Measurements from ENCODE around the gene HMCN1.

Gene HMCN1

GRCh38 chr1:186057086-186057485 is 322.9 kb downstream of the HMCN1 start:
- no peak overlapping the region for H3K4me2 ChIP-seq (ENCODE audit: low read length)
- no peak overlapping the region for H3K27ac ChIP-seq (ENCODE audit: low read depth, low read length)
- H4K8ac ChIP-seq (ENCODE audit: low read depth, low read length) = no peak overlapping the region
- H3K79me1 ChIP-seq (ENCODE audit: low read length) = no peaks in the 10 kb centered on the region
- no peak overlapping the region for H3K4me3 ChIP-seq (ENCODE audit: low read depth, low read length)
- H2BK5ac ChIP-seq (ENCODE audit: low read depth, low read length, poor library complexity) = no peak overlapping the region
- H3K36me3 ChIP-seq (ENCODE audit: control insufficient read depth in 1 of 2, insufficient read depth in 2 of 2, low read length in 2 of 2) = peaks cover 0 to 2% of the 10 kb centered on the region in 2 experiments
- H2AFZ ChIP-seq (ENCODE audit: insufficient read depth, low read length, poor library complexity) = no peak overlapping the region
- no peak overlapping the region for H4K12ac ChIP-seq (ENCODE audit: low read depth, low read length)
- no peak overlapping the region for H3K23ac ChIP-seq (ENCODE audit: low read length)
- no peaks in the 10 kb centered on the region for H3K9me3 ChIP-seq (ENCODE audit: insufficient read depth, low read depth, low read length)
- no peaks in the 10 kb centered on the region for H3K4me1 ChIP-seq (ENCODE audit: control insufficient read depth in 1 of 2, insufficient read depth in 2 of 2, low read length in 2 of 2)
- H3K79me2 ChIP-seq (ENCODE audit: control insufficient read depth, insufficient read depth, low read length, poor library complexity) = no peaks in the 10 kb centered on the region
- H2AK5ac ChIP-seq (ENCODE audit: low read length) = no peak overlapping the region
- no peak overlapping the region for H3K18ac ChIP-seq (ENCODE audit: low read length)
- WGBS (ENCODE audit: extremely low coverage, insufficient coverage, insufficient read length) = no CpG with 5 or more reads among the region's 1 CpG
- H2BK120ac ChIP-seq (ENCODE audit: insufficient read depth, low read length, poor library complexity) = no peak overlapping the region
- H4K91ac ChIP-seq (ENCODE audit: low read depth, low read length) = no peak overlapping the region
- H3K4ac ChIP-seq (ENCODE audit: low read depth, low read length) = no peak overlapping the region
- no peak overlapping the region for H2BK12ac ChIP-seq (ENCODE audit: low read length)
- H3K14ac ChIP-seq (ENCODE audit: low read length) = no peak overlapping the region
- no peak for DNase-seq
- no peak overlapping the region for H3K9ac ChIP-seq (ENCODE audit: low read length)
- H3K27me3 ChIP-seq (ENCODE audit: insufficient read depth, low read length) = no peaks in the 10 kb centered on the region

- Histone ChIP-seq H2BK120ac (ENCODE audit: insufficient read depth, low read length, poor library complexity) (no peak overlapping the region), H3K4me3 (ENCODE audit: low read depth, low read length) (no peak overlapping the region), H2BK12ac (ENCODE audit: low read length) (no peak overlapping the region), H2BK5ac (ENCODE audit: low read depth, low read length, poor library complexity) (no peak overlapping the region), H3K4me2 (ENCODE audit: low read length) (no peak overlapping the region), H2AK5ac (ENCODE audit: low read length) (no peak overlapping the region), H3K79me2 (ENCODE audit: control insufficient read depth, insufficient read depth, low read length, poor library complexity) (no peaks in the 10 kb centered on the region), H2AFZ (ENCODE audit: insufficient read depth, low read length, poor library complexity) (no peak overlapping the region), H3K27me3 (ENCODE audit: insufficient read depth, low read length) (no peaks in the 10 kb centered on the region), H3K27ac (ENCODE audit: low read depth, low read length) (no peak overlapping the region), H3K36me3 (ENCODE audit: control insufficient read depth in 1 of 2, insufficient read depth in 2 of 2, low read length in 2 of 2) (peaks cover 0 to 2% of the 10 kb centered on the region in 2 experiments), H3K4ac (ENCODE audit: low read depth, low read length) (no peak overlapping the region), H3K79me1 (ENCODE audit: low read length) (no peaks in the 10 kb centered on the region), H3K18ac (ENCODE audit: low read length) (no peak overlapping the region), H4K91ac (ENCODE audit: low read depth, low read length) (no peak overlapping the region), H3K4me1 (ENCODE audit: control insufficient read depth in 1 of 2, insufficient read depth in 2 of 2, low read length in 2 of 2) (no peaks in the 10 kb centered on the region), H3K9me3 (ENCODE audit: insufficient read depth, low read depth, low read length) (no peaks in the 10 kb centered on the region), H4K8ac (ENCODE audit: low read depth, low read length) (no peak overlapping the region), H3K9ac (ENCODE audit: low read length) (no peak overlapping the region), H3K14ac (ENCODE audit: low read length) (no peak overlapping the region), H3K23ac (ENCODE audit: low read length) (no peak overlapping the region), H4K12ac (ENCODE audit: low read depth, low read length) (no peak overlapping the region)
- no peak for DNase-seq
- no CpG with 5 or more reads among the region's 1 CpG for WGBS (ENCODE audit: extremely low coverage, insufficient coverage, insufficient read length)
Measured at GRCh38 chr1:186059311-186059710, 325.1 kb downstream of the HMCN1 start.

DNA sequence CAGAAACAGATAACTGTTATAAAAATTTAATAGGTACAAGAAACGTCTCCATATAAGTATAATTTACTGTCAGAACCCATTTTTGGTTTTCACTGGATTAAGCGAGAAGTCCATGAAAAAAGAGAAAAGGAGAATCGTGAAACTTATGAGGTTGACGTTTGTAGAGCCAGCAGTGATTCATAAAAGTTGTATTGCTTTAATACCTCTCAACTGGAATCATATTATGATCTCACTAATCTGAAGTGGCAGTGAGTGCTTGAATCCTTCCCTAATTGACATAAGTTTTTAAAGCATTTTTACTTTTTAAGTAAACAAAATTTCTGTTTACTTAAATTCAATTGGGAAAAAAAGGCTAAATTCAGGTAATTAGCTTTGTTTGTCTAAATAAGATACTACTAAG is 325.6 kb downstream of the HMCN1 start:
- Histone ChIP-seq H3K4me1 (ENCODE audit: control insufficient read depth in 1 of 2, insufficient read depth in 2 of 2, low read length in 2 of 2) (no peaks in the 10 kb centered on the region), H3K18ac (ENCODE audit: low read length) (no peak overlapping the region), H2AK5ac (ENCODE audit: low read length) (no peak overlapping the region), H2BK12ac (ENCODE audit: low read length) (no peak overlapping the region), H3K4ac (ENCODE audit: low read depth, low read length) (no peak overlapping the region), H3K9me3 (ENCODE audit: insufficient read depth, low read depth, low read length) (no peaks in the 10 kb centered on the region), H3K4me3 (ENCODE audit: low read depth, low read length) (no peak overlapping the region), H3K36me3 (ENCODE audit: control insufficient read depth in 1 of 2, insufficient read depth in 2 of 2, low read length in 2 of 2) (peaks cover 0 to 2% of the 10 kb centered on the region in 2 experiments), H3K23ac (ENCODE audit: low read length) (no peak overlapping the region), H4K8ac (ENCODE audit: low read depth, low read length) (no peak overlapping the region), H2AFZ (ENCODE audit: insufficient read depth, low read length, poor library complexity) (no peak overlapping the region), H2BK120ac (ENCODE audit: insufficient read depth, low read length, poor library complexity) (no peak overlapping the region), H3K79me2 (ENCODE audit: control insufficient read depth, insufficient read depth, low read length, poor library complexity) (no peaks in the 10 kb centered on the region), H2BK5ac (ENCODE audit: low read depth, low read length, poor library complexity) (no peak overlapping the region), H3K14ac (ENCODE audit: low read length) (no peak overlapping the region), H4K91ac (ENCODE audit: low read depth, low read length) (no peak overlapping the region), H4K12ac (ENCODE audit: low read depth, low read length) (no peak overlapping the region), H3K4me2 (ENCODE audit: low read length) (no peak overlapping the region), H3K79me1 (ENCODE audit: low read length) (no peaks in the 10 kb centered on the region), H3K27ac (ENCODE audit: low read depth, low read length) (no peak overlapping the region), H3K9ac (ENCODE audit: low read length) (no peak overlapping the region), H3K27me3 (ENCODE audit: insufficient read depth, low read length) (no peaks in the 10 kb centered on the region)
- DNase-seq = no peak
- no CpG with 5 or more reads among the region's 4 CpGs for WGBS (ENCODE audit: extremely low coverage, insufficient coverage, insufficient read length)

GRCh38 chr1:186060226-186060625 is 326.0 kb downstream of the HMCN1 start:
- no peak overlapping the region for H4K12ac ChIP-seq (ENCODE audit: low read depth, low read length)
- H3K27ac ChIP-seq (ENCODE audit: low read depth, low read length) = no peak overlapping the region
- H3K36me3 ChIP-seq (ENCODE audit: control insufficient read depth in 1 of 2, insufficient read depth in 2 of 2, low read length in 2 of 2) = peaks cover 0 to 2% of the 10 kb centered on the region in 2 experiments
- no peaks in the 10 kb centered on the region for H3K27me3 ChIP-seq (ENCODE audit: insufficient read depth, low read length)
- H3K4me1 ChIP-seq (ENCODE audit: control insufficient read depth in 1 of 2, insufficient read depth in 2 of 2, low read length in 2 of 2) = no peaks in the 10 kb centered on the region
- H3K4me3 ChIP-seq (ENCODE audit: low read depth, low read length) = no peak overlapping the region
- H2BK5ac ChIP-seq (ENCODE audit: low read depth, low read length, poor library complexity) = no peak overlapping the region
- H3K18ac ChIP-seq (ENCODE audit: low read length) = no peak overlapping the region
- no peak overlapping the region for H3K9ac ChIP-seq (ENCODE audit: low read length)
- no peak overlapping the region for H2BK120ac ChIP-seq (ENCODE audit: insufficient read depth, low read length, poor library complexity)
- H3K14ac ChIP-seq (ENCODE audit: low read length) = no peak overlapping the region
- H2AK5ac ChIP-seq (ENCODE audit: low read length) = no peak overlapping the region
- DNase-seq = no peak
- no peak overlapping the region for H2AFZ ChIP-seq (ENCODE audit: insufficient read depth, low read length, poor library complexity)
- H3K79me2 ChIP-seq (ENCODE audit: control insufficient read depth, insufficient read depth, low read length, poor library complexity) = no peaks in the 10 kb centered on the region
- no peak overlapping the region for H3K4ac ChIP-seq (ENCODE audit: low read depth, low read length)
- no peak overlapping the region for H2BK12ac ChIP-seq (ENCODE audit: low read length)
- H4K8ac ChIP-seq (ENCODE audit: low read depth, low read length) = no peak overlapping the region
- H3K79me1 ChIP-seq (ENCODE audit: low read length) = no peaks in the 10 kb centered on the region
- H3K9me3 ChIP-seq (ENCODE audit: insufficient read depth, low read depth, low read length) = no peaks in the 10 kb centered on the region
- no peak overlapping the region for H3K4me2 ChIP-seq (ENCODE audit: low read length)
- no peak overlapping the region for H4K91ac ChIP-seq (ENCODE audit: low read depth, low read length)
- H3K23ac ChIP-seq (ENCODE audit: low read length) = no peak overlapping the region

Measured in trophoblast cell (in vitro differentiated cells and primary cell).